Measurements from ENCODE around the gene OPRM1. TPM values are rescaled to one million over a fixed set of nuclear protein-coding genes. Genes with fewer than 3 reads are reported as not detected.

Gene OPRM1
- polyA plus RNA-seq, 4 donors: 0.09 TPM; not detected in 2

DNA sequence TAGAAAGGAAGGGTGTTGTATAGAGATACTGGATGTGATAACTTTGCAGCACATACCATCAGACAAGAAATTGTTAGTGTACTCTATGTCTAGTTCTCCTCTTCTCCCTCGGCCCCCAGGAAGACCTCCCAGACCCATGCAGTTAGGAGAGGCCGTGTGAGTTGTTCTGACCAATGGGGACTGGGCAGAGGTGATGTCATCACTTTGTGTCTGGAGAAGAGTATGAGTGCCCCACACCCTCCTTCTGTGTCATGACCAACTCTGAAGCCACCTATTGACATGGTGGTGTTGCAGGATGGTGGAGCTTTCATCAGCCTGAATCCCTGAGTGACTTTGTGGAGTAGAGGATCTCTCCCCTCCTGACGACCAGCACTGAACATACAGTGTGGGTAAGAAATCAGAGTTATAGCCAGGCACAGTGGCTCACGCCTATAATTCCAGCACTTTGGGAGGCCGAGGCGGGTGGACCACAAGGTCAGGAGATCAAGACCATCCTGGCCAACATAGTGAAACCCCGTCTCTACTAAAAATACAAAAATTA lies 245.3 kb downstream of the OPRM1 start:
- 93 to 95% (median 94%) methylated on average over 7 of the region's 7 CpGs for WGBS, 3 donors
- FAIRE-seq: no peak
- no peak for DNase-seq
- Histone ChIP-seq H3K4me1 (ENCODE audit: control insufficient read depth in 3 of 3, insufficient read depth in 2 of 3, low read depth in 1 of 3, low read length in 2 of 3) (no peaks in the 10 kb centered on the region), H3K36me3 (ENCODE audit: control insufficient read depth in 3 of 3, insufficient read depth in 2 of 3, low read depth in 1 of 3, low read length in 3 of 3) (no peaks in the 10 kb centered on the region), H3K27me3 (ENCODE audit: control insufficient read depth in 3 of 3, insufficient read depth in 3 of 3, low read length in 3 of 3) (no peaks in the 10 kb centered on the region), H3K4me3 (ENCODE audit: low read depth in 1 of 3, low read length in 3 of 3) (no peak overlapping the region), H3K27ac (ENCODE audit: low read depth in 1 of 3, low read length in 2 of 3) (no peak overlapping the region), H3K9me3 (ENCODE audit: control insufficient read depth in 2 of 2, insufficient read depth in 1 of 2, low read depth in 1 of 2, low read length in 1 of 2) (peaks cover 0 to 5% of the 10 kb centered on the region in 2 donors)

DNA sequence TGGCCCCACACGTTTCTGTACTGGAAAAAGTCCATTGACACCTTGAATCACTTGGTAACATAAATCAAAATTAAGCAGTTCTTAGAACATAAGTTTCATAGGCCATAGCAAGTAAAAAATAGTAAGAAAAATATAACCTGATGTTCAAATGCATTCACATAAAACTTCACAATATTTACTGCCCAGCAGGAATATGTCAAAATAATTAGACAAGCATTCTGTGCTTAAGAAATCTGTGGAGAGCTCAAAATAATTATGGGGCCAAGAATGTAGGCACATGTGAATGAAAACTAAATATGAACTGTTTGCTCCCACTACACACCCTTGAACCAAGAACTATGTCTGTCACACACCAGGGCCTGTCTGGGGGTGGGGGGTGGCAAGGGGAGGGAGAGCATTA lies 246.8 kb downstream of the OPRM1 start:
- H3K27ac ChIP-seq (ENCODE audit: low read depth in 1 of 3, low read length in 2 of 3): no peak overlapping the region
- no peaks in the 10 kb centered on the region for H3K27me3 ChIP-seq (ENCODE audit: control insufficient read depth in 3 of 3, insufficient read depth in 3 of 3, low read length in 3 of 3)
- FAIRE-seq: no peak
- H3K9me3 ChIP-seq (ENCODE audit: control insufficient read depth in 2 of 2, insufficient read depth in 1 of 2, low read depth in 1 of 2, low read length in 1 of 2): peaks cover 0 to 12% of the 10 kb centered on the region in 2 donors
- H3K4me3 ChIP-seq (ENCODE audit: low read depth in 1 of 3, low read length in 3 of 3): no peak overlapping the region
- no peak for DNase-seq
- 63 to 73% (median 67%) methylated on average over 1 of the region's 1 CpG for WGBS, 3 donors
- H3K4me1 ChIP-seq (ENCODE audit: control insufficient read depth in 3 of 3, insufficient read depth in 2 of 3, low read depth in 1 of 3, low read length in 2 of 3): no peaks in the 10 kb centered on the region
- no peaks in the 10 kb centered on the region for H3K36me3 ChIP-seq (ENCODE audit: control insufficient read depth in 3 of 3, insufficient read depth in 2 of 3, low read depth in 1 of 3, low read length in 3 of 3)

DNA sequence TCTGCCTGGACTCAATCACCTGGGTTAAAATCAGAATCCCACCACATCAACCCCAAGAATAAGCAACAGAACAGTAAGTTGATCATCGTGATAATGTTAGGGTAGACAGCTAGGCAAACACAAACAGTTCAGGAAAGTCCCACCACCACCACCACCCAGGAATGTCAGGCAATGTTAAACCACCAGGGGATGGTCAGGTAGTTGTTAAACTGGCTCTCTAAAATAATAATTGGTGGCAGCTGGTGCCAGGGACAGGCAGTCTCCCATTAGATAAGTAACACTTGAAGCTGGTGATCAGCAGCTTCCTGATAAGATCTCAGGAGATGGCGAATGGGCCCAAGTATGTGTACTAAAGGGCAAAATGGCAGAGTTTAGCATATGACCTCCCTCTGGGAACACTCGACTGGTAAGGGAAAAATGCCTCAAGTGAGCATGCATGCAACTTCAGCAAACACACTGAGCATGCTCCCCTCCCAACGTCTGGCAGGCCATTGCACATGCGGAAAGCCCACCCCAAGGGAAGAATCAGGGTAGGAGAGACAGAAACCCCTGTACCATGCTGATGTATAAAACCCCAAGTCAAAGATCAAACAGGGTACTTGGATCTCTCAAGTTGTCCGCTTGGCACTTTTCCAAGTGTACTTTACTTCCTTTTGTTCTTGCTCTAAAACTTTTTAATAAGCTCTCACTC lies 250.9 kb downstream of the OPRM1 start:
- FAIRE-seq (no peak), DNase-seq (no peak)
- Histone ChIP-seq H3K27ac (ENCODE audit: low read depth in 1 of 3, low read length in 2 of 3) (no peak overlapping the region), H3K27me3 (ENCODE audit: control insufficient read depth in 3 of 3, insufficient read depth in 3 of 3, low read length in 3 of 3) (no peaks in the 10 kb centered on the region), H3K4me3 (ENCODE audit: low read depth in 1 of 3, low read length in 3 of 3) (no peak overlapping the region), H3K9me3 (ENCODE audit: control insufficient read depth in 2 of 2, insufficient read depth in 1 of 2, low read depth in 1 of 2, low read length in 1 of 2) (peaks cover 0 to 7% of the 10 kb centered on the region in 2 donors), H3K4me1 (ENCODE audit: control insufficient read depth in 3 of 3, insufficient read depth in 2 of 3, low read depth in 1 of 3, low read length in 2 of 3) (no peaks in the 10 kb centered on the region), H3K36me3 (ENCODE audit: control insufficient read depth in 3 of 3, insufficient read depth in 2 of 3, low read depth in 1 of 3, low read length in 3 of 3) (no peaks in the 10 kb centered on the region)
- WGBS, 3 donors: 83 to 90% (median 85%) methylated on average over 6 of the region's 6 CpGs

DNA sequence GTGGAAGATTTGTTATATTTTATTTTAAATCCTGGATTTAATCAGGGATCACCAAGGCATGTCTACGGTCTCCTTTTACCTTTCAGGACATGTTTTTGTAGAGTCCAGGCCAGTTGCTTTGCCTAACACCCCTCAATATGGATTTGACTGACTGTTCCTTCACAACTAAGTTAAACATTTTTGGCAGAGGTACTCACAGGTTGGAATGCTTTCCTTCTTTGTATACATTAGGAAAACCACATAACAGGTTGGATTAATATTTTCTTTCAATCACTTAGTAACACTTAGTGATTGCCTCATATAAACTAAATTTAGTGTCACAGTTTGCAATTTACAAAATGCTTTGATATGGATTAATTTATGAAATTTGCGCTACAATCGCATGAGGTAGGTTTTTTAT lies 253.0 kb downstream of the OPRM1 start:
- Histone ChIP-seq H3K4me1 (ENCODE audit: control insufficient read depth in 3 of 3, insufficient read depth in 2 of 3, low read depth in 1 of 3, low read length in 2 of 3) (no peaks in the 10 kb centered on the region), H3K9me3 (ENCODE audit: control insufficient read depth in 2 of 2, insufficient read depth in 1 of 2, low read depth in 1 of 2, low read length in 1 of 2) (peaks cover 0 to 7% of the 10 kb centered on the region in 2 donors), H3K27ac (ENCODE audit: low read depth in 1 of 3, low read length in 2 of 3) (no peak overlapping the region), H3K4me3 (ENCODE audit: low read depth in 1 of 3, low read length in 3 of 3) (no peak overlapping the region), H3K36me3 (ENCODE audit: control insufficient read depth in 3 of 3, insufficient read depth in 2 of 3, low read depth in 1 of 3, low read length in 3 of 3) (no peaks in the 10 kb centered on the region), H3K27me3 (ENCODE audit: control insufficient read depth in 3 of 3, insufficient read depth in 3 of 3, low read length in 3 of 3) (no peaks in the 10 kb centered on the region)
- 63 to 75% (median 67%) methylated on average over 3 of the region's 3 CpGs for WGBS, 3 donors
- FAIRE-seq (no peak), DNase-seq (no peak)

DNA sequence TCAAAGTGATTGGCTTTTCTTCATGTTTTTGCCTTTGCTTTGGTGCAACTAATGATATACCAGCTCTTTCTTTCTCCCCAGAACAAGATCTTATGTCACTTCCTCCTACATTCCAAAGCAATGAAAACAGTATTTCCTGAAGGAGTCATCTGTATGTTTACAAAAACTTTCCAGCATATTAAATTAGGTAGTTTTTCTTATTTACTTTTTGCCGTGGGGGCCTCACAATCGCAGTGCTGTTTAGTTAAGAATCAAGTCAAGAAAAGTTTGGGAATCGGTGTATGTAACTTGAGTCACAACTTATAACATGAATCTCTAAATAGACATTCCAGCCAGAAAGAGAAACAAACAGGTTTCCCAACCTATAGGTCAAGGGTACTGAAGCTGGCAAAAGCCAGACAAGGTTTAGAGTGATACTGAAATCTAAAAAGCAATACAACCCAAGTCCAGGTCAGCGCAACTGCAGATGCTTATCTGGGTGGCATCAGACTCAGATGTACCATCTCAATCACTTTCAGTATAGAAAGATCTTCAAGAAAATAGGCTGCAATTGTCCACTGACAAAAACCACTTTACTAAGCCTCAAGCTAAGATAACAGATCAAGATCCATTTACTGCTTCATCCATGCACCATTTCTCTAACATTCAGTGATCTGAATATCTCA lies 253.9 kb downstream of the OPRM1 start:
- Histone ChIP-seq H3K27me3 (ENCODE audit: control insufficient read depth in 3 of 3, insufficient read depth in 3 of 3, low read length in 3 of 3) (no peaks in the 10 kb centered on the region), H3K36me3 (ENCODE audit: control insufficient read depth in 3 of 3, insufficient read depth in 2 of 3, low read depth in 1 of 3, low read length in 3 of 3) (no peaks in the 10 kb centered on the region), H3K27ac (ENCODE audit: low read depth in 1 of 3, low read length in 2 of 3) (no peak overlapping the region), H3K9me3 (ENCODE audit: control insufficient read depth in 2 of 2, insufficient read depth in 1 of 2, low read depth in 1 of 2, low read length in 1 of 2) (peaks cover 0 to 7% of the 10 kb centered on the region in 2 donors), H3K4me1 (ENCODE audit: control insufficient read depth in 3 of 3, insufficient read depth in 2 of 3, low read depth in 1 of 3, low read length in 2 of 3) (no peaks in the 10 kb centered on the region), H3K4me3 (ENCODE audit: low read depth in 1 of 3, low read length in 3 of 3) (no peak overlapping the region)
- 58 to 76% (median 69%) methylated on average over 4 of the region's 4 CpGs for WGBS, 3 donors
- no peak for DNase-seq
- no peak for FAIRE-seq

DNA sequence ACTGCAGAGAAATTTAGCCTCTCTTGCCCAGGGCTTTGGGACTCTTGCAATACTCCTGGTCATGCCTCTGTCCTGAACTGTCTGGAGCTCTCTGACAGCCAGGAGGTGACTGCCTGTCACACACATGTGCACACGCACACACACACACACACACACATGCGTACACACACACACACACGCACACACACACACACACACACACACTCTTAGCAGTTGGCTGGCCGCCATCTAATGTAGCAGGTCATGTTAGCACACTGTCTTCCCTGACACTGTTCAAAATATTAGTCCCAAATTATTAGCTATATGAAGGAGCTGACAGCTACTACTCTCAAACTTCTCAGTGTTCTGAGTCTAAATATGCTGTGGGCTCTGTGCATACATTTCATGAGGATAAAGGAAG lies 256.7 kb downstream of the OPRM1 start:
- DNase-seq: no peak
- Histone ChIP-seq H3K4me3 (ENCODE audit: low read depth in 1 of 3, low read length in 3 of 3) (no peak overlapping the region), H3K4me1 (ENCODE audit: control insufficient read depth in 3 of 3, insufficient read depth in 2 of 3, low read depth in 1 of 3, low read length in 2 of 3) (no peaks in the 10 kb centered on the region), H3K27me3 (ENCODE audit: control insufficient read depth in 3 of 3, insufficient read depth in 3 of 3, low read length in 3 of 3) (no peaks in the 10 kb centered on the region), H3K27ac (ENCODE audit: low read depth in 1 of 3, low read length in 2 of 3) (no peak overlapping the region), H3K9me3 (ENCODE audit: control insufficient read depth in 2 of 2, insufficient read depth in 1 of 2, low read depth in 1 of 2, low read length in 1 of 2) (no peaks in the 10 kb centered on the region), H3K36me3 (ENCODE audit: control insufficient read depth in 3 of 3, insufficient read depth in 2 of 3, low read depth in 1 of 3, low read length in 3 of 3) (no peaks in the 10 kb centered on the region)
- no peak for FAIRE-seq
- WGBS, 3 donors: 64 to 79% (median 72%) methylated on average over 4 of the region's 4 CpGs
